ENCODE measurements around the gene GPBAR1.
A peak's percentile ranks its signal among the peaks of the same experiment; 100 is the strongest.

The GPBAR1 gene

DNA sequence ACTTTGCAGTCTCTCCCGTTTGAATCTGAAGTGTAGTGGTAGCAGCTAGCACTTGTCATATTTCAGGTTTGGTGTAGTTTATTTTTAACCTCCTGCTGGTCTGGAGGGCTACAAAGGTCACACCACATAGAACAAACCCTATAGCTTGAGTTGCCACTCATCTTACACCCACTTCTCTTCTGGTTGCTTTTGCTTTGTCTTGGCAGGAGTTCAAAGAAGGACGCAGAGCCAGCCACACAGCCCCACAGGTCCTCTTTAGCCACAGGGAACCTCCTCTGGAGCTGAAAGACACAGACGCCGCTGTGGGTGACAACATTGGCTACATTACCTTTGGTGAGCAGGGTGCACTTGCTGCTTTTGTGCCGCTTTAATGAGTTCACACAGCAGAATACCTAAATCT lies 15.6 kb upstream of the GPBAR1 start:
- DNase-seq, result no peak

DNA sequence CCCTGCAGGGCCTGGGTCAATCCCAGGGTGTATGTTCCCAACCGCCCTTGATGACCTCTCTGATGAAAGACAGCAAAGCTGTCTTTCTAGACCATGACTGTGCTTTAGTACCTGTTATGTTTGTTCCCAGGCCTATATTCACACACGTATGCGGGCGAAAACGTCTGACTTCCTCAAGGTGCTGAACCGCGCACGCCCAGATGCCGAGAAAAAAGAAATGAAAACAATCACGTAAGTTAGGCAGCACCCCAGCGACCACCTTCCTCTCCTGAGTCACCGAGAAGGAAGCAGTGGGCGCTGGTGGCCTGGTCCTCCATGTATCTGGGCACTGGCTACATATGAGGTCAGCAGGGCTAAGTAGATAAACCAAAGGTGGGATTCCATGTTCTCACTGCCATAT lies 11.1 kb upstream of the GPBAR1 start:
- DNase-seq, result no peak

DNA sequence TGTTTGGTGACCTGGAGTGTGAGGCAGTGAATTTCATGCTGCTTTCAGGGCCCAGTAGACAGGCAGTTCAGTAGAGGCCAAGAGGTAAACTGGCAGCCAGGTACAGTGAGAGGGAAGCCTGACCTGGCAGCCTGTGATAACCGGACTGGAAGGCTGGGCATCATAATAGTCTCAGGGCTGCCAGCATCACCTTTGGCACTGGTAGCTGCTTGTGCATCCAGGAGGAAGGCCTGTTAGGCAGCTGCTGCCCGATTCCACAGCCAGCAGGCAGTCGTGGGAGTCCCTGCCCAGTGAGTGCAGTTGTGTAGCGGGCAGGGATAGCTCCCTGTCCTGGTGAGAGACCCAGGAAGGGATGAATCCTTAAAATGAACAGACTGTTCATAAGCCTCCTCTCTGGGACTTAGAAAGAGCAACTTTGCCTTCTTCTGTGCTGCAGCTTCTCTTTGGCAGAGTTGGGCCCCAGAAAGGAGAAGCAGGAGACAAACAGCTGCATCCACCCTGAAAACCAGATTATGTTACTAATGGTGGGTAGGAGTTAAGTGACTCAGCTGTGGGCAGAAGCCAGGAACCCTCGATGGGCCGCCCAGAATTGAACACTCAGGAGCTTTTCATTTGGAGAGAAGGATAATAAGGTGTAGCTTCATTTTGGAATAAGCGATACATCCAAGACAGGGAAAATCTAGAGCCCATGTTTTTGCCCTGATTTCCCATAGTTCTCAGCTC lies 8.1 kb upstream of the GPBAR1 start:
- DNase-seq, result no peak

DNA sequence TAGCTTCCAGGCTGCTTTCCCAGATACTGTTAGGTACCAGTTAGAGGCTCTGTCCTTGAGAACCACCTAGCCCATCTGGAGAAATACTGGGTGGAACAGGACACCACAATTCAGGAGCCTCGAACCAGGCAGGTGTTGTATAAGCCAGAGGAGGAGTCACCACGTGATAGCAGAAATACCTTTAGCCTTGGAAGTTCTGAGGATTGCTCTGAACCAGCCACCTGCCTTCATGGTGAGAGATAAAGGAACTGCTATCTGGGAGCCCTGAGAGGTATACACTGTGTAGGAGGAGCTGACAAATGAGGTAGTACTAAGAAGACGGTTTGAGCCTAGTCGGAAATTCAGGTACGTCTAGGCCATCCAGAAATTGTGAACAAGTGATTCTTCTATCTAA lies 7.6 kb upstream of the GPBAR1 start:
- DNase-seq, result no peak

DNA sequence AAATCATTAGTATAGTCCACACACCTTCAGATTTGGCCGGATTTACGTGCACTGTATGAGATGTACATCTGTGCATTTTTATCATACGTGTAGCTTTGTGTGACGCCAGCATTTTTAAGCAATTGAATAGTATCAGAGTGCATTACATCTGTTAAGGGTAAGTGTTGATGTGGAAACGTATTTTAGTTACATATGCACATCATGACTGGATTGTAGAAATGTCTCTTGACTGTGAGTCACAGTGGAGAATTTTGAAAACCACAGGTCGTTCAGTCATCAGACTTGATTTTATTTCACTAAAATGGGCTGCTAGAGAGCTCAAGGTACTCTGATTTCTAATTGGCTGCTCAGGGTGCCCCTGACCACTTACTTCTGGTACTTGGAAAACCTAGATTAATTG lies 5.4 kb upstream of the GPBAR1 start:
- DNase-seq, result no peak

DNA sequence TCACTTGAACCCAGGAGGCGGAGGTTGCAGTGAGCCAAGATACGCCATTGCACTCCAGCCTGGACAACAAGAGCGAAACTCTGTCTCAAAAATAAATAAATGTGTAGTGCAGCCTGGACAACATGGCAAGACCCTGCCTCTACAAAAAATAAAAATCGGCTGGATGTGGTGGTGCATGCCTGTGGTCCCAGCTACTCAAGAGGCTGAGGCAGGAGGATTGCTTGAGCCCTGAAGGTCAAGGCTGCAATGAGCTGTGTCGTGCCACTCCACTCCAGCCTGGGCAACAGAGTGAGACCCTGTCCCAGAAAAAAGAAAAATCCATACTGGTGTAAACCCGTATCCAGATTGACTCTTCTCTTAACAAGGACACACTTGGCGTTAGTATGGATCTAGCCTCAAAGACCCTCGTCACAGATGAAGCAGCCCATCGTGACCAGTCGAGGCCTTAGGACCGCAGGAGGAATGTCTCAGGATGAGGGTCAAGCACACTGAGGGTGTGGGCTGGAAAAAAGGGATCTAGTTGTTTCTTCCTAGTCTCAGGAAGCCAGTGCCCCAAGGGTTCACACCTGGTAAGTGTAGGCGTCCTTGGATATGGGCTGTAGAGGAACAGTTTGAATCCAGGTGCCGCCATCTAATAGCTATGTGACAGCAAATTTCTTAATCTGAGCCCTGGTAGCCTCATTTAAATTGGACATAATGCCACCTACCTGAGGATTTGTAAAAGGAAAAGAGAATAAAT lies 4.0 kb upstream of the GPBAR1 start:
- no peak for DNase-seq

DNA sequence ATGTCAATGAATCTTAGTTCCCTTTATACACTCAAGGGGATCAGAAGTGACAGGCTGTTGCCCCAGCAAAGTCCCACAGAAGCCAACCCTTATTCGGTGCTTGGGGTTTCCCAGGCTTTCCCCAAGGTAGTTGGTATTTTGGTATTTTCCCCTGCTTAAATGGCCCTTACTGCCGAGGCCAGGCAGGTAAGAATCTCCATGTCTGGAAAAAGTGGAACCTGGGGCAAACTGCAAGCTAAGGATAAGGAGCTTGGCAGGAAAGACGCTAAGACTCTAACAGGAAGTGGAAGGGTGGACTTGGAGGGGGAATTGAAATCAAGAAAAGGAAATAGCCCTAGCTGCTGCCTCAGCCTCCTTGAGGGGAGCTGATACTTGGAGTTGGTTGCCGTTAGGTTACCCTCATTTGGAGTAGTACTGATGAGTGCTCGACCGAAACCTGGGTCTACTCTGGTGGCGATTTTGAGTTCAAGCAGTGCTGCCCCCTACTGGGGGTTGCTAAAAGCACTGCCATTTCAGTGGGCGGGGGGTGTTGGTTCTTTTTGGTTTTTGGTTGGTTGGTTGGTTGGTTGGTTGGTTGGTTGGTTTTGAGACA lies 3.3 kb upstream of the GPBAR1 start:
- DNase-seq, result no peak

DNA sequence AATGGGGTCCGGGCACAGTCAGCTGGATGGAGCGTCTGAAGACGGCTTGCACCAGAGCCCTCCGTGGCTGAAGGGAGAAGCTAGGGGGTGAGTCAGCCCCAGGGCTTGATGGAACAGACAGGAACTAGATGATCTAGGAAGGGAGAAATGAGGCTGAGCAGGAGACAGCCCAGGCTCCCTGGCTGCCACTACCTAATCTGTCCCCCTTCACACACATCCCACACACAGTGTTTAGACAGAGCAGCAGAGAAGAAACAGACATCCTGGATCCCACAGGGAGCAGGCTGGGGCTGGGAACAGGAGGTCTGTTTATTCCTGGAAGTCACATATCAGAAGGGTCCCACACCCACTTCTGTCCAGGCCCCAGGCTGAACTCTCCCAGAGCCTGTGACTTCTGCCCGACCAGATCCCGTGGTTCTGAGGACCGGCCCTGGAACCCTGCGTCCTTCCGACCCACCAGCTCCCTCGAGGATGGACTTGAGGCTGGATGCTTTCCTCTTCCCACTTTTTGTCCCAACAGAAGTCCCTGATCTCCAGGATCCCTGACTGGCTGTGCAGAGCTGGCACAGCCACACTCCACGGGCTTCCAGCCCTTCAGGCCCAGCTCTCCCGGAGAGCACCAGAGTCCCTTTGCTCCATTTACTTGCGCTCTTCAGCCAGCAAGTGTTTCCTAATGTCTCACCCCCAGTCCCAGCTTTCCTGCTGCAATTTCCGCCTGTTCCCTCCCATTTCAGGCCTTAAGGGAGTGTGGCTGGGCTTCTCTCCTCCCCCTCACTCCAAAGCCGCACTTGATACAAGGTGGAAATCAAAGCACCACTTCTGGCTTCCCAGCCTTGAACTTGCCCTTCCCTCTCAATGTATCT lies 1.5 kb upstream of the GPBAR1 start:
- no peak for DNase-seq

DNA sequence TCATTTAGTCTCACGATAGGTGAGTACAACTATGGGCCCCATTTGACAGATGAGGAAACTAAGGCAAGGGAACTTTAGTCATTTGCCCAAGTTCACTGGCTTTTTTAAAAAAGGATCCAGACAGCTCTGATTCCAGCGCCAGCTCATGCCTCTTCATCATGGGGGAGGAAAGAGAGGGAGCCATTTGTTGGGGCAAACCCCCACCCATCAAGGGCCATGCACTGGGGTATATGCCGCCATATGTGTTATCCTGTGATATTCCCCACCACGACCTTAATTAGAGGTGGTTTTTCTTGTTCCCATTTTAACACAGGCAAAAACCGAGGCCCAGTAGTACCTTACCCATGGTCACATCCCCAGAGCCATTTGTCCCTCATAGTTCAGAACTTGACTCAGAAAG lies 649 bp upstream of the GPBAR1 start:
- DNase-seq, result no peak

DNA sequence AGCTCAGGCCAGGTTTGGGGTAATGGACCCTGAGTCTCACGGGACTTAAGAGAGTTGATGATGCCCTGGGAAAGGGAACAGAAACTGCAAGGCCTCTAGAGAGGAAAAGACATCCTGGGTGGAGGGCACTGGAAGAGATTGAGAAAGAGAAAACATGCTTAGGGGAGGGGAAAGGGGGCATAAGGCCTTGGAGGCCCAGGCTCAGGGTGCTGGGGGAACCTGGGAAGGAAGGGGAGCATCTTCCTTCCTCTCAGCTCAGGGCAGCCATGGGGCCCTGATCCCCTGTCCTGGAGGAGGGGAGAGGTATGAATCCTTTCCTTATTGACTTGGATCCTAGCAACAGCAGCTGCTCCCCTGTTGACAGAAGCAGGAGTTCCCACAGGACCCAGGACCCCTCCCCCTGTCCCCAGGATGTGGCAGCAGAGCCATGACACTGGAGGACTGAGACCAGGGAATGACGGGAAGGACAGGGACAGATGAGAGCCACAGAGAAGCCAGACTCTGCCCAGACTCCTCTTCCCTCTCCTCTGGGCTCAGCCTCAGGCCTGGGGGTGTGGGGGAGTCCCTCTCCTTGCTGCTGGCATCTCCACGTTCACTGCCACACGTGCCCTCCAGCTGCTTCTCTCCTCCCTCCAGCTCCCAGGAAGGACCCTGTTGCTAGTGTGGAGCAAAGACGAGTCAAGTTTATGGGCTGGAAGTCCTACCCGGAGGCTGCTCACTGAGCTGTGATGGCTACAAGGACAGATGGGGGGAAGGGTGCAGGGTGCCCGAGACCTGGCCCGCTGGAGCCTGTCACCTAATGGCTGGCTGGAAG lies 815 bp downstream of the GPBAR1 start:
- no peak for DNase-seq

DNA sequence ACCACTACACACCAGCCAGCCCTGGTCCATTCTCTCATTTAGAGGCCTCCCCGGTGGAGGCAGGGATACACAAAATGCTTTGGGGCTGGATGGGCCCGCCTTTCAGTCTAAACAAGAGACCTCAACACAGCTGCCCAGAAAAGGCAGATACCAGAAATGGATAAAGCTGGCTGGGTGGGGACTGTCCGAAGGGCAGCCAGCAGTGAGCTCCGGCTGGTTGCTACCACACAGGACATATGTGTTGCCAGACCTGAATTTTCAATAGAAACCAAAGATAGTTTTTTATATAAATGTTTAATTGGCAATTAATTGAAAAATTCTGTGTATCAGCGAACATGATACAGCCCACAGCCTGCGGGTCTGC lies 1.4 kb downstream of the GPBAR1 start:
- DNase-seq, result no peak

DNA sequence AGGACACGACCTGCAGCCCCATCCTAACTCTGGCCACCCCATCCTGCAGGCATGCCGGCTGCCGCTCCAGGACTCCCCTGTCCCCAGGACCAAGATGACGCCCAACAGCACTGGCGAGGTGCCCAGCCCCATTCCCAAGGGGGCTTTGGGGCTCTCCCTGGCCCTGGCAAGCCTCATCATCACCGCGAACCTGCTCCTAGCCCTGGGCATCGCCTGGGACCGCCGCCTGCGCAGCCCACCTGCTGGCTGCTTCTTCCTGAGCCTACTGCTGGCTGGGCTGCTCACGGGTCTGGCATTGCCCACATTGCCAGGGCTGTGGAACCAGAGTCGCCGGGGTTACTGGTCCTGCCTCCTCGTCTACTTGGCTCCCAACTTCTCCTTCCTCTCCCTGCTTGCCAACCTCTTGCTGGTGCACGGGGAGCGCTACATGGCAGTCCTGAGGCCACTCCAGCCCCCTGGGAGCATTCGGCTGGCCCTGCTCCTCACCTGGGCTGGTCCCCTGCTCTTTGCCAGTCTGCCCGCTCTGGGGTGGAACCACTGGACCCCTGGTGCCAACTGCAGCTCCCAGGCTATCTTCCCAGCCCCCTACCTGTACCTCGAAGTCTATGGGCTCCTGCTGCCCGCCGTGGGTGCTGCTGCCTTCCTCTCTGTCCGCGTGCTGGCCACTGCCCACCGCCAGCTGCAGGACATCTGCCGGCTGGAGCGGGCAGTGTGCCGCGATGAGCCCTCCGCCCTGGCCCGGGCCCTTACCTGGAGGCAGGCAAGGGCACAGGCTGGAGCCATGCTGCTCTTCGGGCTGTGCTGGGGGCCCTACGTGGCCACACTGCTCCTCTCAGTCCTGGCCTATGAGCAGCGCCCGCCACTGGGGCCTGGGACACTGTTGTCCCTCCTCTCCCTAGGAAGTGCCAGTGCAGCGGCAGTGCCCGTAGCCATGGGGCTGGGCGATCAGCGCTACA lies 2.1 kb downstream of the GPBAR1 start:
- DNase-seq, result no peak

DNA sequence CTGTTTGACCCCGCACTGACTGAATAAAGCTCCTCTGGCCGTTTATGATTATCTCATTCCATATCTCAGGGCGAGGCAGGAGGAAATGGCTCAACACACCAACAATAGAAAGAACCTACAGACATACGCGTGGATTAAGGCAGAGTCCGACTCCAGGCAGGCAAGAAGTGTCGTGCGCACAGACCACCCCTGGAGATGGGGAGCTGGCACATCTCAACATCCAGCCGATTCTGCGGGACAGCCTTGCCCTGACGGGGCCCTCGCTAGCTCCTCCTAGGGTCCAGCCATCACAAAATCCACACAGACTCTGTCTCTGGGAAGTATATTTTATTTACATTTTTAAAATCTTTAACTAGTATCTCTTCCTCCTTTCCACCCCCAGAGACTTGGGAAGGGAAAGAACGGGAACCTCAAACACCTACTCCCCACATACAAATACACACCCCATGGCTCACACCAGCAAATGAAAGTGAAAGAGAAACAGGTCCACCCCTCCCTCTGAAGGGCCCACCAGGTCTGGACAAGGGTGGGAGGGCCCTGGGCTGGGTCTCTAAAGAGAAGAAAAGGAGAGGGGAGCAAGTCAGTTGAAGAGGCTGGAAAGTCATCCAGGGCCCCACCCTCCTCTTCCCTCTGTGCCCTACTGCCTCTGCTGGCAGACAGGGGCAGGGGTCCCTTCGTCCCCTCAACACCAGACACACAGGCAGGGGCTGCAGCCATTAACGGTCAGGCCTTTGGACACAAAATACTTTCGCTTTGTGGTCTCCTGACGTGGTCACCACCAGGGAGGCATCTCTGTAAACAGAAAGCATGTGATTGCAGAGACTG lies 3.2 kb downstream of the GPBAR1 start:
- no peak for DNase-seq

DNA sequence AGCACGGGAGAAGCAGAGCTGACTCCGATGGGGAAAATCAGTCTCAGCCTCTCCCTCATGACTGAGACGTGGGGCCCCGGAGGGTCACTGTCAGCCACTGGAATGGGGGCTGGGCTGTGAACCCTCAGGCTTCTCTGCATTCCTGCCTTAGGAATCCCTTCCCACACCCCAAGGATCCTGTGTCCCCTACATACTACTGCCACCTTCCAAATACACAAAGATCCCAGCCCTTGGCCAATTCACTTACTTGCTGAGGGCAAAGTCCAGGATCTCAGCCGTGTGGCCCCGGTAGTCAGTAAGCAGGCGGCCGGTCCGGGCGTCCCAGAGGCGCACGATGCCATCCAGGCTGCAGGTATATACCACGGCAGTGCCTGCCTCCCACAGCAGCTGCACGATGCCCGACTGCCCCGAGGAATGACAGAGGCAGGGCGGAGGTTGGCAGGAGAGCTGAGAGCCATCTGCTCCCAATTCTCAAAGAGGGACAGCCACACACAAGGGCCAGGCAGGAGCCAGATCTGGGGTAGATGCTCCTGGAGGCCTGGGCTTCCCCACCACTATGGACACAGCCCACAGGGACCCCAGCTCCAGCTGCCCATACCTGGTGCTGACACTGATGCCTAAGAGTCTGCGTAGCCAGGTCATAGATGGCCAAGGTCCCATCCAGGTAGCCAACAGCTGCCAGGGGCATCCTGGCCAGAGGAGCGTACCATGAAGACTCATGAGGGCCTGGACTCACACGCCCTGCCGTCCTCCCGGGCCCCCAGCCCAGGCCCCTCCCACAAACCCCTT lies 4.2 kb downstream of the GPBAR1 start:
- no peak for DNase-seq

DNA sequence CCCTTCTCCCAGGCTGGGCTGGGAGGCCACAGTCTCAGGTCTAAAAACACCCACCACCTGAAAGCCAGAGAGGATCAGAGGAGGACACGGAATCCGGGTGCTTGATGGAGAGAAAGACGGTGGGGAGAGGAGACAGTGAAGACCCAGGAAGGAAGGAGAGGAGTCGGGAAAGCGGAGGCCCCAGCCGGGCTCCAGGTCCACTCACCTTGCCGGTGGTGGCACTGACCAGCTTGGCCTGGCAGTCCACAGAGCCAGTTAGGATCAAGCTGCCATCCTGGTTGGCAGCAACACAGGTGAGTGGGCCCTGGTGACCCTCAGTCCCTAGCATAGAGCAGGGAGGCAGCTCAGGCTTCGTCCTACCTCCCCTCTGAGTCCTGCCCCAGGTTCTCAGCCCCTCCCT lies 4.8 kb downstream of the GPBAR1 start:
- DNase-seq, result no peak

DNA sequence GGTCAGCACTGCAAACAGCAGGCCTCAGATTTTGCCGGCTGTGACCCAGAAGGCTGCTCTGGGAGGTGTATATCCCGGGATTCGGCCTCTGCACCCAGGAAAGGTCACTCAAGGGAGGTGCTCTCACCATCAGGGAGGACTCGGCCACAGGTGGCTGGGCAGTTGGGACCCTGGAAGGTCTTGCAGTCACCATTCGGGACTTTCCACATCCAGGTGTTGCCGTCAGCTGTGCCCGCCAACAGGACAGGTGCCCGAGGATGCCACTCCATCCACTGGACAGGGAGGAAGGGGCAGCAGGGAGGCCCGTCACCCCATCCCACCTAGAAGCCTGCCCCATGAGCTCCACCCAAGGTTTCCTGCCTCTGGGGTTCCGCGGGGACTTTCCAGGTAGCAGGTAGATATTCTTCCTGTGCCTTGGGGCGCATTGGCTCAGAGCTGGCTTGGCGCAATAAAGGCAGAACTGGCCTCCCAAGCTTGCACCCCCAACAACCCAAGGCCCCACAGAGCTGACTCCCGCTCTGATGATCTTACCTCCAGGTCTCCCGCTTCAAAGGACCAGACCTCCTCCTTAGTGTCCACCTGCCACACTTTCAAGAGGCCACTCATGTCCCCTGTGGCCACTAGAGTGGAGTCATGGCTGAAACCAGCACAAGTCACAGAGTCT lies 5.6 kb downstream of the GPBAR1 start:
- no peak for DNase-seq

DNA sequence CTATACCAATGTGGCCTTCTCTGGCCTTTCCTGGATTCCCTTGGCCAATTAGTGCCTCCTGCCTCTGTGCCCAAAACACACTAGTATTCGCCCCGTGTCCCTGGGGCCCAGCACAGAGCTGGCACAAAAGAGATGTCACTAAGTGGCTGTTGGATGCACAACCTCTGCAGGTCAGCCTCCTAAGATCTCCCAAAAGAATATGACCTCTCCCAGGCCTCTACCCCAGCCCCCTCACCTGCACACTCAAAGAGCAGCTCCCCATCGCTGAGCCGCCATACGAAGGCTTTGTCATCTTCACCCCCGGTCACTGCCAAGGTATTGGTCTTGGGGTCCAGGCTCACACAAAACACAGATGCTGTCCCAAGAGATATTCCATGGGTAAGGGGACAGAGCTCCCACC lies 6.4 kb downstream of the GPBAR1 start:
- no peak for DNase-seq

DNA sequence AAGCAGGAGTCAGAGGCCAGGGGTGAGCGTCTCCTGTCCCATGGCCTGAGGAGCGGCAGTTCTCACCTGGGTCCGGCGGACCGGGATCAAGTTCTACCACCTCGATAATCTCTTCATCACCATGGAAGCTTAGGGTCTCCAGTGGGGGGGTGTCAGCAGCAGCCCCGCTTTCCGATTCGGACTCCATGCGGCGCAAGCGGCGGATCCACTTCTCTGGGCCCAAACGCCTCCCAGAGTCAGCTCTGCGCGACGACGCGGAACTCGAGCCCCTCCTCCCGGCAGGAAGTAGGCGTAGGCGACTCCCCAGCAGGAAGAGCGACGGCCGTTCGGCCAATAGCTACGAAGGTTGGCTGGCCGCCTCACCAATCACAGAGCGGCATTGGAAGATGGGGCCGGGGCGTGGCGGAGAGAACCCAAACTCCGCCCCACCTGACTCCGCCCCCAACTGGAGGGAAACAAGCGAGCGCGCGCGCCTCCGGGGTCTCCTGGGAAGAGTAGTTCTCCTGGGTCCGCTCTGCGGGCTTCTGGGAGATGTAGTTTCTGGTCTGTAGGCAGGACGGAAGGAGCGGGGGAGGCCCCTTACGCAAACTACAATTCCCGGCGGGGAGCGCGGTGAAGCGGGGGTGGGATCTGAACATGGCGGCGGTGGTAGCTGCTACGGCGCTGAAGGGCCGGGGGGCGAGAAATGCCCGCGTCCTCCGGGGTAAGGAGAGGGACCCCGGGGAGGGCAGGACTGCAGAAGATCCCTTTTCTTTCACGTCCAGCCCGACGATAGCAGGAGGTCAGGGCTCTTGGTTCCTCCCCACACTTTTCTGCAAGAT lies 9.3 kb downstream of the GPBAR1 start, which contains the start of the genes AAMP and PNKD:
AAMP (minus strand) TSS at position 238 of the 821 bp plus-strand sequence; CDS start at position 187, 51 bp downstream.
PNKD (plus strand) TSS at position 620 of the 821 bp plus-strand sequence; CDS start at position 637, 17 bp downstream.
- peak; percentile 99 for DNase-seq
